Stimulated activated naive CD8-positive, alpha-beta T cell treated with anti-CD3 and anti-CD28 coated beads, Interleukin-15, Interleukin-2, amounts not matched to agents 100 U/mL and 50 U/mL, for 24 hours (primary cell): ENCODE results near the gene BNIPL.

Experiments used
- ATAC-seq: fragments of 150-1000 bp; cut with Tn5 transposase; one replicate; pipeline ENCODE4 v1.10.0; 2021
- DNase-seq: peaks from one replicate; pipeline ENCODE4 v3.0.0; 2021

BNIPL gene

GRCh38 chr1:151010346-151010726 lies 26.1 kb upstream of the BNIPL start:
- ATAC-seq (no peak), DNase-seq (no peak)

- ATAC-seq (no peak), DNase-seq (no peak)
Measured at GRCh38 chr1:151011154-151011850, 25.1 kb upstream of the BNIPL start.

- ATAC-seq (no peak), DNase-seq (no peak)
Measured at GRCh38 chr1:151012684-151013471, 23.5 kb upstream of the BNIPL start.

- ATAC-seq (no peak), DNase-seq (no peak)
Measured at GRCh38 chr1:151013518-151013917, 22.9 kb upstream of the BNIPL start.

- DNase-seq (peak; percentile 90), ATAC-seq (peak; percentile 98)
Measured at GRCh38 chr1:151024540-151025146, 11.7 kb upstream of the BNIPL start.

GRCh38 chr1:151026460-151026859 lies 9.9 kb upstream of the BNIPL start:
- DNase-seq (no peak), ATAC-seq (no peak)

- DNase-seq (no peak), ATAC-seq (no peak)
Measured at GRCh38 chr1:151032164-151032563, 4.2 kb upstream of the BNIPL start.

GRCh38 chr1:151035167-151035566 lies 1.2 kb upstream of the BNIPL start:
- no peak for DNase-seq
- no peak for ATAC-seq

- no peak for ATAC-seq
- no peak for DNase-seq
Measured at GRCh38 chr1:151037032-151037431, 646 bp downstream of the BNIPL start.

GRCh38 chr1:151039521-151039920 lies 3.1 kb downstream of the BNIPL start:
- no peak for ATAC-seq
- DNase-seq, result no peak

GRCh38 chr1:151043163-151043562 lies 6.8 kb downstream of the BNIPL start:
- no peak for DNase-seq

GRCh38 chr1:151047591-151047924 lies 11.2 kb downstream of the BNIPL start, which contains the start of gene C1orf56:
TSS of gene C1orf56 (plus strand) at chr1:151047751. CDS start at chr1:151047848, 97 bp downstream.
- ATAC-seq, result peak; percentile 74
- peak; percentile 76 for DNase-seq

More at GRCh38 chr1:151043163-151043562, 6.8 kb downstream of the BNIPL start:
- no peak for ATAC-seq

- DNase-seq, result peak; percentile 67
- peak; percentile 85 for ATAC-seq
Measured at GRCh38 chr1:151047925-151048644, 11.7 kb downstream of the BNIPL start.

GRCh38 chr1:151048645-151049032 lies 12.3 kb downstream of the BNIPL start:
- ATAC-seq (no peak), DNase-seq (no peak)

- DNase-seq (no peak), ATAC-seq (no peak)
Measured at GRCh38 chr1:151049458-151049857, 13.1 kb downstream of the BNIPL start.

GRCh38 chr1:151050051-151050688 lies 13.8 kb downstream of the BNIPL start:
- ATAC-seq (no peak), DNase-seq (no peak)

- ATAC-seq (no peak), DNase-seq (no peak)
Measured at GRCh38 chr1:151051356-151052009, 15.1 kb downstream of the BNIPL start.

- no peak for ATAC-seq
- DNase-seq, result no peak
Measured at GRCh38 chr1:151054971-151055547, 18.7 kb downstream of the BNIPL start.

- DNase-seq, result no peak
- ATAC-seq, result no peak
Measured at GRCh38 chr1:151055581-151055980, 19.2 kb downstream of the BNIPL start.

- no peak for ATAC-seq
- DNase-seq, result no peak
Measured at GRCh38 chr1:151056149-151056548, 19.8 kb downstream of the BNIPL start.

- ATAC-seq (no peak), DNase-seq (peak; percentile 29)
Measured at GRCh38 chr1:151058692-151059091, 22.3 kb downstream of the BNIPL start.
